Pons (tissue), 1 donor: ENCODE data around the gene RAB30.
A peak's percentile ranks its signal among the peaks of the same experiment; 100 is the strongest.
"Not testable (repeated sequence)": the region's sequence is repeated elsewhere in the genome, so short reads cannot be mapped to it uniquely, and the experiment has no call there.

Source experiments
- DNase-seq: peaks from one replicate; pipeline ENCODE4 v3.0.0-alpha.2; 2016; ENCODE audit warnings: low spot score

Gene RAB30

GRCh38 chr11:83009999-83010398 is 61.7 kb downstream of the RAB30 start:
- DNase-seq, result no peak

GRCh38 chr11:83009136-83009535 is 62.6 kb downstream of the RAB30 start:
- DNase-seq, result not testable (repeated sequence)

- no peak for DNase-seq
Observed at GRCh38 chr11:83008581-83008923, 63.1 kb downstream of the RAB30 start.

GRCh38 chr11:83007909-83008580 is 63.7 kb downstream of the RAB30 start:
- DNase-seq, result peak; percentile 80

GRCh38 chr11:83007477-83007876 is 64.2 kb downstream of the RAB30 start:
- no peak for DNase-seq

- DNase-seq, result peak; percentile 87
Observed at GRCh38 chr11:83006877-83007330, 64.8 kb downstream of the RAB30 start.

GRCh38 chr11:83004746-83005556 is 66.7 kb downstream of the RAB30 start:
- DNase-seq, result no peak

GRCh38 chr11:83002522-83002921 is 69.2 kb downstream of the RAB30 start:
- no peak for DNase-seq

- peak; percentile 56 for DNase-seq
Observed at GRCh38 chr11:83002053-83002452, 69.6 kb downstream of the RAB30 start.

GRCh38 chr11:83000381-83000780 is 71.3 kb downstream of the RAB30 start:
- no peak for DNase-seq

GRCh38 chr11:82999232-82999631 is 72.5 kb downstream of the RAB30 start:
- DNase-seq, result no peak

GRCh38 chr11:82998697-82999096 is 73.0 kb downstream of the RAB30 start:
- no peak for DNase-seq

- DNase-seq, result no peak
Observed at GRCh38 chr11:82996966-82997606, 74.6 kb downstream of the RAB30 start.

GRCh38 chr11:82995754-82996398 is 75.8 kb downstream of the RAB30 start:
- no peak for DNase-seq

- DNase-seq, result no peak
Observed at GRCh38 chr11:82995235-82995634, 76.5 kb downstream of the RAB30 start.

- no peak for DNase-seq
Observed at GRCh38 chr11:82994604-82995230, 77.0 kb downstream of the RAB30 start.

- no peak for DNase-seq
Observed at GRCh38 chr11:82992223-82992622, 79.5 kb downstream of the RAB30 start.

- peak; percentile 64 for DNase-seq
Observed at GRCh38 chr11:82989628-82990404, 81.9 kb downstream of the RAB30 start.

- peak; percentile 100 for DNase-seq
Observed at GRCh38 chr11:82988936-82989627, 82.6 kb downstream of the RAB30 start.

GRCh38 chr11:82987997-82988396 is 83.7 kb downstream of the RAB30 start:
- DNase-seq, result no peak

GRCh38 chr11:82986446-82986845 is 85.3 kb downstream of the RAB30 start:
- DNase-seq, result no peak
